ENCODE results near the gene ZNF775. TPM values are rescaled to one million over a fixed set of nuclear protein-coding genes. Genes with fewer than 3 reads are reported as not detected.

The ZNF775 gene
- total and polyA plus RNA-seq, 2 of the 13 experiments (the other 11 are each of a cell fraction or from before 2014, with no cell fraction given), result 3.1 to 3.2 TPM

DNA sequence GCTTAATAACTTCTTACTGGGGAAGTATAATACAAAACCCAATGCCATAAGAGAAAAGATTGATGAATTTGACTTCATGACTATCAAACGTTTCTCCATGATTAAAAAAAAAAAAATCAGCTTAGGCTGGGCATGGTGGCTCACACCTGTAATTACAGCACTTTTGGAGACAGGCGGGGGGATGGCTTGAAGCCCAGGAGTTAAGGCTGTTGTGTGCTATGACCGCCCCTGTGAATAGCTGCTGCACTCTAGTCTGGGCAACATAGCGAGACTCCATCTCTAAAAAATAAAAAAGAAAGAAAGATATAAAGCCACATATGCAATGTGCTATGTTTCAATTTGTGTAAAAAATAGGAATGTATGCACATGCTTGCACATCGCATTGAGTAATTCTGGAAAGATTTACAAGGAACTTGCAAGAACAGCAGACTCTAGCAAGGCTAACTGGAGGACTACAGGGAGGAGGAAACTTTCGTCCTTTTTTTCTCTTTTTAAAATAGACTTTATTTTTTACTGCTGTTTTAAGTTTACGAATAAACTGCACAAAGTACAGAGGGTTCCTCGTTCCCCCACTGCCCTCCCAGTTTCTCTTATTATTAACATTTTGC, 27.4 kb upstream of the ZNF775 start (continued):
- TF ChIP-seq ZNF709 (CRISPR knock-in tag; IDR thresholded peaks at IDR 0.05) (no peak), PAX8 (CRISPR knock-in tag; IDR thresholded peaks at IDR 0.05; ENCODE audit: borderline replicate concordance) (no peak), ZNF788 (CRISPR knock-in tag; IDR thresholded peaks at IDR 0.05; ENCODE audit: borderline replicate concordance) (no peak)

- H3K9ac ChIP-seq (ENCODE audit: insufficient read depth, low read depth, low read length), result peak overlapping the region; percentile 50
- H3K4me3 ChIP-seq (replicated peaks in 1 of 3; ENCODE audit: insufficient read depth in 1 of 3, low read depth in 2 of 3, low read length in 3 of 3), result peak overlapping the region in 2 of 3 experiments; percentile 30 to 32; a peak in 3 of 6 replicates
- no peaks in the 10 kb centered on the region for H3K79me2 ChIP-seq (ENCODE audit: insufficient read depth, low read length)
- H4K20me1 ChIP-seq (ENCODE audit: insufficient read depth, low read length), result no peaks in the 10 kb centered on the region
- H3K27me3 ChIP-seq (ENCODE audit: control insufficient read depth in 1 of 2, insufficient read depth in 2 of 2, low read length in 2 of 2), result no peaks in the 10 kb centered on the region
- BruUV-seq (replicated peaks), result no TSS peak
- POLR2A ChIA-PET, result interaction anchor here (0.7 to 5.8 kb wide), 13 partner anchors 10 to 50 kb away, joined by 3 to 58 read pairs (median 8); partner anchors contain the start of genes ACTR3C, LRRC61, RARRES2 and REPIN1
- CTCF ChIA-PET (ENCODE audit: low intra/inter-chr PET ratio, low total read pairs), result interaction anchor here (1.6 to 4.3 kb wide), 3 partner anchors 23 to 65 kb away, joined by 3 to 45 read pairs (median 10); no protein-coding TSS in a partner anchor
- DNase-seq (ENCODE audit: low spot score) (no peak), FAIRE-seq (no peak), ATAC-seq (peak; percentile 26)
- H3K4me2 ChIP-seq (ENCODE audit: low read depth, low read length), result peak overlapping the region; percentile 78
- WGBS (ENCODE audit: low lambda C conversion rate), result 0% methylated on average over 1 of the region's 1 CpG
- intact Hi-C loops (cut with micrococcal nuclease; ENCODE audit: unreplicated experiment) (loop anchor here (1.0 to 10.0 kb wide), 5 partner anchors 28 to 71 kb away; partner anchors contain the start of genes ACTR3C and LRRC61), in situ Hi-C loops (cut with HindIII; ENCODE audit: extremely low pct_ligation_motif_present, low pct_unique_long_range_greater_than_20kb) (no loop called here)
- H3K27ac ChIP-seq (ENCODE audit: extremely low read length, insufficient read depth, low read length), result peak overlapping the region; percentile 72
- peak overlapping the region; percentile 66 for H2AFZ ChIP-seq (ENCODE audit: low read length)
- no peaks in the 10 kb centered on the region for H3K36me3 ChIP-seq (replicated peaks in 1 of 2; ENCODE audit: control insufficient read depth in 1 of 2, insufficient read depth in 2 of 2, low read length in 2 of 2)
- H3K4me1 ChIP-seq (ENCODE audit: insufficient read depth, low read length), result peaks cover 59% of the 10 kb centered on the region
- H3K9me3 ChIP-seq (ENCODE audit: low read length), result no peaks in the 10 kb centered on the region
- TF ChIP-seq TFDP1 (CRISPR knock-in tag; IDR thresholded peaks at IDR 0.05; ENCODE audit: borderline replicate concordance) (no peak), KAT7 (CRISPR knock-in tag; IDR thresholded peaks at IDR 0.05; ENCODE audit: borderline replicate concordance) (peak; percentile 23; the same call in 1 of the 2 replicates), ZFY (CRISPR knock-in tag; IDR thresholded peaks at IDR 0.05) (peak; percentile 35; the same call in 1 of the 2 replicates), ZNF292 (CRISPR knock-in tag; IDR thresholded peaks at IDR 0.05; ENCODE audit: borderline replicate concordance, low read depth) (0 out of 2 replicates have a peak, but pooled peaks have one; percentile 6), ZFX (CRISPR knock-in tag; IDR thresholded peaks at IDR 0.05; ENCODE audit: low read depth) (peak; percentile 73), ZFP90 (CRISPR knock-in tag; IDR thresholded peaks at IDR 0.05; ENCODE audit: borderline replicate concordance) (no peak), NCOR1 (IDR thresholded peaks at IDR 0.05; ENCODE audit: borderline replicate concordance, low read length) (no peak), ELF3 (CRISPR knock-in tag; IDR thresholded peaks at IDR 0.05) (peak; percentile 5; the same call in 1 of the 2 replicates), HMG20A (CRISPR knock-in tag; IDR thresholded peaks at IDR 0.05; ENCODE audit: borderline replicate concordance) (0 out of 2 replicates have a peak, but pooled peaks have one; percentile 7), ZMAT3 (CRISPR knock-in tag; conservative IDR thresholded peaks at IDR 0.05) (no peak), GATAD2A (CRISPR knock-in tag; IDR thresholded peaks at IDR 0.05) (0 out of 2 replicates have a peak, but pooled peaks have one; percentile 7), CBX5 (CRISPR knock-in tag; IDR thresholded peaks at IDR 0.05; ENCODE audit: borderline replicate concordance) (no peak)
- TF ChIP-seq, protein P1, sequence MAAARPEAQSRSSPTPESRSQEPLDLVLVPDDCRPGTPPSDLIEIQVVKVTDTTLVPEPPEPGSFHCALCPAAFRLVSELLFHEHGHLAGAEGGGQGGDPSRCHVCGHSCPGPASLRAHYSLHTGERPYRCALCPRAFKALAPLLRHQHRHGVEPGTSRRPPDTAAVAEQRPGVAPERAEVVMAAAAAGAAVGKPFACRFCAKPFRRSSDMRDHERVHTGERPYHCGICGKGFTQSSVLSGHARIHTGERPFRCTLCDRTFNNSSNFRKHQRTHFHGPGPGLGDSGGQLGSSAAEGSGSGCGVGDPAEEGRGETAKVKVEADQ (CRISPR knock-in tag; IDR thresholded peaks at IDR 0.05; ENCODE audit: borderline replicate concordance), result 0 out of 2 replicates have a peak, but pooled peaks have one; percentile 8
- TF ChIP-seq, protein P2, sequence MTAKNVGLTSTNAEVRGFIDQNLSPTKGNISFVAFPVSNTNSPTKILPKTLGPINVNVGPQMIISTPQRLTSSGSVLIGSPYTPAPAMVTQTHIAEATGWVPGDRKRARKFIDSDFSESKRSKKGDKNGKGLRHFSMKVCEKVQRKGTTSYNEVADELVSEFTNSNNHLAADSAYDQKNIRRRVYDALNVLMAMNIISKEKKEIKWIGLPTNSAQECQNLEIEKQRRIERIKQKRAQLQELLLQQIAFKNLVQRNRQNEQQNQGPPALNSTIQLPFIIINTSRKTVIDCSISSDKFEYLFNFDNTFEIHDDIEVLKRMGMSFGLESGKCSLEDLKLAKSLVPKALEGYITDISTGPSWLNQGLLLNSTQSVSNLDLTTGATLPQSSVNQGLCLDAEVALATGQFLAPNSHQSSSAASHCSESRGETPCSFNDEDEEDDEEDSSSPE (CRISPR knock-in tag; IDR thresholded peaks at IDR 0.05), result no peak
Observed at GRCh38 chr7:150355666-150356059, 23.5 kb upstream of the ZNF775 start.
